Parathyroid adenoma (tissue), 2 donors: ENCODE data around the gene CCDC159.

ENCODE experiments used
- H2AFZ ChIP-seq: fragments of 300-600 bp; sonication (generic); one replicate; pipeline ENCODE4 v1.7.0; 2017; ENCODE audit warnings: antibody characterized with exemption, mild to moderate bottlenecking
- H3K27ac ChIP-seq: fragments of 300-600 bp; sonication (generic); one replicate; pipeline ENCODE4 v1.7.0; 2017
- H3K27me3 ChIP-seq: fragments of 300-600 bp; sonication (generic); one replicate; pipeline ENCODE4 v1.7.0; 2017; ENCODE audit warnings: low read length; ENCODE audit not compliant: control insufficient read depth, insufficient read depth
- H3K36me3 ChIP-seq: fragments of 300-600 bp; sonication (generic); one replicate; pipeline ENCODE4 v1.7.0; 2017; ENCODE audit warnings: low read length; ENCODE audit not compliant: control insufficient read depth, insufficient read depth
- H3K4me1 ChIP-seq: fragments of 300-600 bp; sonication (generic); one replicate; pipeline ENCODE4 v1.7.0; 2017; ENCODE audit warnings: control low read depth
- H3K4me2 ChIP-seq: fragments of 300-600 bp; sonication (generic); one replicate; pipeline ENCODE4 v1.7.0; 2017; ENCODE audit warnings: low read length
- H3K4me3 ChIP-seq: fragments of 300-600 bp; sonication (generic); one replicate; pipeline ENCODE4 v1.7.0; 2017; ENCODE audit warnings: low read depth, low read length
- H3K79me2 ChIP-seq: fragments of 300-600 bp; sonication (generic); one replicate; pipeline ENCODE4 v1.7.0; 2017; ENCODE audit warnings: control low read depth
- H3K9ac ChIP-seq: fragments of 300-600 bp; sonication (generic); one replicate; pipeline ENCODE4 v1.7.0; 2017; ENCODE audit warnings: mild to moderate bottlenecking
- H3K9me3 ChIP-seq: fragments of 300-600 bp; sonication (generic); one replicate; pipeline ENCODE4 v1.7.0; 2017; ENCODE audit warnings: low read length; ENCODE audit not compliant: control insufficient read depth
- TF ChIP-seq, protein P1 (sequence below): fragments of 300-600 bp; sonication (generic); IDR thresholded peaks from one replicate; pipeline ENCODE4 v1.7.0; 2017; ENCODE audit warnings: antibody characterized with exemption, mild to moderate bottlenecking
- donor health status: primary hyperparathyroidism.

Gene CCDC159

DNA sequence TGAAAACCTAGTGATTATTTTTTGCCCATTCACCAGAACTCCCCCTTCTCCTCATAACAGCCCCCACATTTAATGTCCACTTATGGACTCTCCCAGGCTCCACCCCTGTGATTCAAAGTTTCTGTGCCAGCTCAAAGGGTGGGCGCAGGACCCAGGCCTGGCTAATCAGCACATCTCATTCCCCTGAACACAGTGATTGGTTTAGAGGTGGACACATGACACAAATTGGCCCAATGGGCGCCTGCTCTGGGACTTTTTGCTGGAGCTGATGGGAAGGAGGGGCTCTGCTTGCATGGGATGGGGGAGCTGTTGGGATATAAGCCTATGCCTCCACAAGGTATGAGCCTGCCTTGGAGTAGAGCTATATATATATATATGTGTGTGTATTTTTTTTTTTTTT is 44.0 kb downstream of the CCDC159 start:
- Histone ChIP-seq H3K4me2 (no peak overlapping the region), H3K9me3 (no peaks in the 10 kb centered on the region), H3K4me3 (no peak overlapping the region), H3K27me3 (no peaks in the 10 kb centered on the region), H2AFZ (no peak overlapping the region), H3K27ac (no peak overlapping the region), H3K79me2 (no peaks in the 10 kb centered on the region), H3K9ac (no peak overlapping the region), H3K36me3 (no peaks in the 10 kb centered on the region), H3K4me1 (no peaks in the 10 kb centered on the region)
- TF ChIP-seq, protein P1, sequence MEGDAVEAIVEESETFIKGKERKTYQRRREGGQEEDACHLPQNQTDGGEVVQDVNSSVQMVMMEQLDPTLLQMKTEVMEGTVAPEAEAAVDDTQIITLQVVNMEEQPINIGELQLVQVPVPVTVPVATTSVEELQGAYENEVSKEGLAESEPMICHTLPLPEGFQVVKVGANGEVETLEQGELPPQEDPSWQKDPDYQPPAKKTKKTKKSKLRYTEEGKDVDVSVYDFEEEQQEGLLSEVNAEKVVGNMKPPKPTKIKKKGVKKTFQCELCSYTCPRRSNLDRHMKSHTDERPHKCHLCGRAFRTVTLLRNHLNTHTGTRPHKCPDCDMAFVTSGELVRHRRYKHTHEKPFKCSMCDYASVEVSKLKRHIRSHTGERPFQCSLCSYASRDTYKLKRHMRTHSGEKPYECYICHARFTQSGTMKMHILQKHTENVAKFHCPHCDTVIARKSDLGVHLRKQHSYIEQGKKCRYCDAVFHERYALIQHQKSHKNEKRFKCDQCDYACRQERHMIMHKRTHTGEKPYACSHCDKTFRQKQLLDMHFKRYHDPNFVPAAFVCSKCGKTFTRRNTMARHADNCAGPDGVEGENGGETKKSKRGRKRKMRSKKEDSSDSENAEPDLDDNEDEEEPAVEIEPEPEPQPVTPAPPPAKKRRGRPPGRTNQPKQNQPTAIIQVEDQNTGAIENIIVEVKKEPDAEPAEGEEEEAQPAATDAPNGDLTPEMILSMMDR, result no peak

GRCh38 chr19:11390933-11391680 is 44.8 kb downstream of the CCDC159 start:
- H3K27me3 ChIP-seq, result no peaks in the 10 kb centered on the region
- H3K9ac ChIP-seq, result no peak overlapping the region
- TF ChIP-seq, protein P1, result no peak

DNA sequence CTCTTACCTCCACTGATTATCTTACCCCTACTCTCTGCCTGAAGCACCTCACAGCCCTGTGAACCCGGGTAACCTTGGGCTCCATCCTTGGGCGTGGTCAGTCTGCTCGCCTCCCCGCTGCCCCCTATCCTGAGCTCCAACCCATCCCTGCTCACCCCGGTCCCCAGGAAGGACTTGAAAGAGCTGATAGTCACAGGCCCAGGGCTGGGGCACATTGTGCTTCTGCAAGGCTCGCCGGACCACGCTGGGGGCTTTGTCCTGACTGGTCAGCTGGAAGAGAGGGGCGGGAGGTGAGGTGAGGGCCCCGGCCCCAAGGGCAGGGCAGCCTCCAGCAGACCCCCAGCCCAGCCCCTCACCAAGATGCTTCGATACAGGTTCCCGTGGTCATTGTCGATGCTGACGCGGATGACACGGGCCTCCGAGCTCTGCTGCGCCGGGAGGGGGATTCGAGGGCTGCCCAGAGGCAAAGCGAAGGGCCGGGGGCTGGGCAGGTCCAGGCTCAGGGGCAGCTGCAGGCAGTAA is 50.8 kb downstream of the CCDC159 start:
- TF ChIP-seq, protein P1, result no peak
- Histone ChIP-seq H3K4me2 (no peak overlapping the region), H3K36me3 (no peaks in the 10 kb centered on the region), H3K79me2 (no peaks in the 10 kb centered on the region), H3K4me3 (no peak overlapping the region), H3K27ac (no peak overlapping the region), H3K27me3 (no peaks in the 10 kb centered on the region), H3K9me3 (no peaks in the 10 kb centered on the region), H2AFZ (no peak overlapping the region), H3K9ac (no peak overlapping the region), H3K4me1 (no peaks in the 10 kb centered on the region)

More at GRCh38 chr19:11390933-11391680, 44.8 kb downstream of the CCDC159 start:
- H3K36me3 ChIP-seq, result no peaks in the 10 kb centered on the region
- no peaks in the 10 kb centered on the region for H3K9me3 ChIP-seq
- no peak overlapping the region for H3K27ac ChIP-seq
- no peaks in the 10 kb centered on the region for H3K79me2 ChIP-seq
- no peak overlapping the region for H3K4me3 ChIP-seq
- no peaks in the 10 kb centered on the region for H3K4me1 ChIP-seq
- no peak overlapping the region for H3K4me2 ChIP-seq
- H2AFZ ChIP-seq, result no peak overlapping the region

- Histone ChIP-seq H3K27ac (no peak overlapping the region), H3K36me3 (no peaks in the 10 kb centered on the region), H2AFZ (no peak overlapping the region), H3K4me2 (no peak overlapping the region), H3K9me3 (no peaks in the 10 kb centered on the region), H3K4me3 (no peak overlapping the region), H3K27me3 (no peaks in the 10 kb centered on the region), H3K79me2 (no peaks in the 10 kb centered on the region), H3K4me1 (no peaks in the 10 kb centered on the region), H3K9ac (no peak overlapping the region)
- TF ChIP-seq, protein P1, result no peak
Measured at GRCh38 chr19:11399667-11400066, 53.3 kb downstream of the CCDC159 start.

- Histone ChIP-seq H3K4me2 (no peak overlapping the region), H3K27ac (no peak overlapping the region), H2AFZ (no peak overlapping the region), H3K79me2 (no peaks in the 10 kb centered on the region), H3K9me3 (no peaks in the 10 kb centered on the region), H3K4me1 (peaks cover 4% of the 10 kb centered on the region), H3K36me3 (no peaks in the 10 kb centered on the region), H3K4me3 (no peak overlapping the region), H3K9ac (no peak overlapping the region), H3K27me3 (no peaks in the 10 kb centered on the region)
- TF ChIP-seq, protein P1, result no peak
Measured at GRCh38 chr19:11400798-11401197, 54.5 kb downstream of the CCDC159 start.
